D721Med (cell line): ENCODE measurements around the gene TAF1A.
"Not testable (repeated sequence)": the region's sequence is repeated elsewhere in the genome, so short reads cannot be mapped to it uniquely, and the experiment has no call there.

Experiments used
- DNase-seq: peaks from one replicate; pipeline ENCODE4 v3.0.0; 2011; ENCODE audit warnings: low spot score; ENCODE audit not compliant: insufficient read length
- FAIRE-seq: peaks from 2 replicates; lab custom pipeline; 2011; peaks lifted over from hg19 to GRCh38; lab: Jason Lieb, UNC
- TF ChIP-seq, protein P1 (sequence below): IDR thresholded peaks from 2 replicates; pipeline ENCODE4 v1.5.1; 2012; ENCODE audit warnings: mild to moderate bottlenecking, control low read depth; ENCODE audit not compliant: insufficient read depth; ENCODE audit errors: missing control alignments

TAF1A gene

DNA sequence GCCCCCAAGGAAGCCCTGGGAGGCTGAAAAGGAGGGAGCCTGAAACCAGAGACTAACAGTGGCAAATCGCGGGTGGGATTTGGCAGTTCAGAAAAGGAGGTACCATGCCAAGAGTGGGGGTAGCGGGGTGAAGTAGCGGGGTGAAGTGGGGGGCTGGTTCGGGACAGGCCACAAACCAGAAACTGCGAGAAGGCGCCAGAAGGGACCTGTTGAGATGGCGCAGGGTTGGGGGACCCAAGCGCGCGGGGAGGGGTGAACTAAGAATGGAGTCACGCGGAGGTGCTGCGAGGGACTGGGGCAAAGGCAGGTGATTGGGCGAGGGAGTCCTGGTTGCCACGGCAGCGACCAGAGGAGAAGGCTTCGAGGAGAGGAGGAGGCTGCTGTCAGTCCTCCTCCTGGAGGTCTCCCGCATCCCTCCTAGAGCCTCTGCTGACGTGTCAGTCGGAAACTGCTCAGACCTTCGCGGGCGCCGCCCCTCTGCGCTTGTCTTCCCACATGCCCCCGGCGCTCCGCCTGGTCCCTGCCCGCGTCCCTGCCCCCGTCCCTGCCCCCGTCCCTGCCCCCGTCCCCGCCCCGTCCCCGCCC is 27.7 kb upstream of the TAF1A start:
- FAIRE-seq (peak; percentile 60), DNase-seq (peak; percentile 39)
- TF ChIP-seq, protein P1, sequence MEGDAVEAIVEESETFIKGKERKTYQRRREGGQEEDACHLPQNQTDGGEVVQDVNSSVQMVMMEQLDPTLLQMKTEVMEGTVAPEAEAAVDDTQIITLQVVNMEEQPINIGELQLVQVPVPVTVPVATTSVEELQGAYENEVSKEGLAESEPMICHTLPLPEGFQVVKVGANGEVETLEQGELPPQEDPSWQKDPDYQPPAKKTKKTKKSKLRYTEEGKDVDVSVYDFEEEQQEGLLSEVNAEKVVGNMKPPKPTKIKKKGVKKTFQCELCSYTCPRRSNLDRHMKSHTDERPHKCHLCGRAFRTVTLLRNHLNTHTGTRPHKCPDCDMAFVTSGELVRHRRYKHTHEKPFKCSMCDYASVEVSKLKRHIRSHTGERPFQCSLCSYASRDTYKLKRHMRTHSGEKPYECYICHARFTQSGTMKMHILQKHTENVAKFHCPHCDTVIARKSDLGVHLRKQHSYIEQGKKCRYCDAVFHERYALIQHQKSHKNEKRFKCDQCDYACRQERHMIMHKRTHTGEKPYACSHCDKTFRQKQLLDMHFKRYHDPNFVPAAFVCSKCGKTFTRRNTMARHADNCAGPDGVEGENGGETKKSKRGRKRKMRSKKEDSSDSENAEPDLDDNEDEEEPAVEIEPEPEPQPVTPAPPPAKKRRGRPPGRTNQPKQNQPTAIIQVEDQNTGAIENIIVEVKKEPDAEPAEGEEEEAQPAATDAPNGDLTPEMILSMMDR: no peak

DNA sequence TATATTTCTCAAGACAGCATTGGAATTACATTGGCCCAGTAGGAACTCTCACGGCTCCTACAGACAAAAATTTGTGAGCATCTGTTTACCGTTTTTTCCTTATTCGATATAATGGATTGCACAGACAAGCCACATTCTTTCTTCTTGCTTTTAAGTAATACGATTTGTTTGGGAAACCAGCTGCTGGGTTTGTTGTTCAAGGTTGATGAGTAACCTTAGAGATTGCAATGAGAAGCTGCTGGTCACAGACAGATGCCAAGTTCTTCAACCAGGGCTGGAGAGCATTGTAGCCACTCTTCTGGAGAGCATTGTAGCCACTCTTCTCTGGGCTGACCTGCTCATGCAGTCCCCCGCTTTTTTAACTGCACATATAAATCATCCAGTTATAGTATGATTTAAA is 26.8 kb upstream of the TAF1A start:
- FAIRE-seq (peak; percentile 67), DNase-seq (no peak)
- TF ChIP-seq, protein P1: no peak

DNA sequence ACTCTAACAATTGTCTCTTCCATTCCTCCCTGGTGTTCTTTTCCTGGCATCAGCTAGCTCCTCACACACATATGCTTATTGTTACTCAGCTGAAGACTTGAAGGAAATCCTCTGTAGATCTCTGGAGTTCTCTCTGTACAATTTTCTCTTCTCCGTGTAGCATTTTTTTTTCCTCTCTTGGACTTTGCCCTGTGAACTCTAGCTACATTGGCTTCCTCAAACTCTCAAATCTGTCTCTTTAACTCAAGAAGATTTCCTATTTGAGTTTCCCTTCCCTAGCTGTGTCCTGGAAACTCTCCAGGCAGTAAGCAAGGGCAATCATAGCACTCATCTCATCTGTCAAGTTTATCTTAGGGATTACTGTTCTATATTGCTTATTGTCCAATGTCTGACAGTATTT is 23.9 kb upstream of the TAF1A start:
- FAIRE-seq (no peak), DNase-seq (no peak)
- TF ChIP-seq, protein P1: no peak

DNA sequence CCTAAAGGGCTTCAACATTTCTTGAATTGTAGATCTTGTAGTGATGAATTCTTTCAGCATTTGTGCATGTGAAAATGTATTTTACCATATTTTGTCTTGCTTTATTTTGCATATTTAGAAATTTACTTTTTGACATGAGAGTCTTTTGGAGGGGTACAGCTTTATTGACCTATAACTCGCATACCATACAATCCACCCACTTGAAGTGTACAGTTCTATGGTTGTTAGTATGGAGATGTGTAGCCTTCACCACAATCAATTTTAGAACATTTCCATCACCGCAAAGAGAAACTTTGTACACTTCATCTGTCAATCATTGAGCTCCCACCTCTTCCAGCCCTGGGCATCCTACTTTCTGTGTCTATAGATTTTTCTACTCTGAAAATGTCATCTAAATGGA is 21.0 kb upstream of the TAF1A start:
- DNase-seq (no peak), FAIRE-seq (no peak)
- TF ChIP-seq, protein P1: no peak

DNA sequence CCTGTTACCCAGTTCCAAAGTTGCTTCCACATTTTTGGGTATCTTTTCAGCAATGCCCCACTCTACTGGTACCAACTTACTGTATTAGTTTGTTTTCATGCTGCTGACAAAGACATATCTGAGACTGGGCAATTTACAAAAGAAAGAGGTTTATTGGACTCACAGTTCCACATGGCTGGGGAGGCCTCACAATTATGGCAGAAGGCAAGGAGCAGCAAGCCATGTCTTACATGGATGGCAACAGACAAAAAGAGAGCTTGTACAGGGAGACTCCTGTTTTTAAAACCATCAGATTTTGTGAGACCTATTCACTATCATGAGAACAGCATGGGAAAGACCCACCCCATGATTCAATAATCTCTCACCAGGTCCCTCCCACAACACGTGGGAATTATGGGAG is 19.4 kb upstream of the TAF1A start:
- not testable (repeated sequence) for DNase-seq, FAIRE-seq

DNA sequence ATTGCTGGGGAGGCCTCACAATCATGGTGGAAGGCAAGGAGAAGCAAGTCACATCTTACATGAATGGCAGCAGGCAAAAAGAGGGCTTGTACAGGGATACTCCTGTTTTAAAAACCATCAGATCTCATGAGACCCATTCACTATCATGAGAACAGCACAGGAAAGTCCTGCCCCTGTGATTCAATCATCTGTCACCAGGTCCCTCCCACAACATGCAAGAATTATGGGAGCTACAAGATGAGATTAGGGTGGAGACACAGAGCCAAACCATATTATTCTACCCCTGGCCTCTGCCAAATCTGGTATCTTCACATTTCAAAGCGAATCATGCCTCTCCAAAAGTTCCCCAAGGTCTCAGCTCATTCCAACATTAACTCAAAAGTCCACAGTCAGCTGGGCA is 17.0 kb upstream of the TAF1A start:
- FAIRE-seq (no peak), DNase-seq (no peak)
- TF ChIP-seq, protein P1: no peak

DNA sequence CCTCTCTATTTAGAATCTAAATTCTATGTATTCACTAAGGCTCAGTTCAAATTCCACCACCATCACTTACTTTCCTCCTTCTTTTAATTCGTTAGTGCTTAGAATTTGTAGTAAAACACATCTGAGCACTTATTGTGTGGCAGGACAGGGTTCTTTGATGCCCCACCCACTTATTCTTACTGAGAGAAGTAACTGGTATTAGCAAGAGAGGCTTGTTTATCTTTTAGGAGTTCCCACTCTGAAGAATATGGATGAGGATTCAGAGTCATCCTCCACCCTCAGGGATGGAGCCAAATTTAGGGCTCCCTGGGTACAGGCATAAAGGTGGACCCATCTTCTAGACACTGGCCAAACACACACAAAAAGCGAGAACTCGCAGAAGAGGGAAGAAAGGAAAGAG is 11.5 kb upstream of the TAF1A start:
- TF ChIP-seq, protein P1: no peak
- FAIRE-seq: no peak
- DNase-seq: no peak

DNA sequence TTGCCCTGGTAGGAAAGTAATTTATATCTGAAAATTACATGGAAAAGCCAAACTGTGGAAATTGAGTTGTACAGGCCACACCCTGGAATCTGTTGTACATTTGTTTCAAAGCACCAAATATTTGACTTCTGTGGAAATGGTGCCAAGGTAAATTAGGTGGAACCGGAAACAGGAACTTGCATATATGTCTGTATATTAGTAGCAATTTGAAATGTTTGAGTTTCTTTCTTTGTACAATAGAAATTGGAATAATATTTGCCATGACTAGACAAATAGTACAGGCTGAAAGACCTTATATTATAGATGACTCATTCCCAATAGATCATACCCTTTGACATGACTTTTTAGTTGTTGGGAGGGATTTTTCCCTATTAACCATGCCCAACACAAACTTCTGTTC is 10.5 kb upstream of the TAF1A start:
- FAIRE-seq: no peak
- TF ChIP-seq, protein P1: no peak
- DNase-seq: no peak
